ENCODE measurements around the gene C1QTNF3.
A peak's percentile ranks its signal among the peaks of the same experiment; 100 is the strongest.

C1QTNF3 gene

GRCh38 chr5:34045996-34046395 lies 3.0 kb upstream of the C1QTNF3 start:
- TF ChIP-seq, protein P1, sequence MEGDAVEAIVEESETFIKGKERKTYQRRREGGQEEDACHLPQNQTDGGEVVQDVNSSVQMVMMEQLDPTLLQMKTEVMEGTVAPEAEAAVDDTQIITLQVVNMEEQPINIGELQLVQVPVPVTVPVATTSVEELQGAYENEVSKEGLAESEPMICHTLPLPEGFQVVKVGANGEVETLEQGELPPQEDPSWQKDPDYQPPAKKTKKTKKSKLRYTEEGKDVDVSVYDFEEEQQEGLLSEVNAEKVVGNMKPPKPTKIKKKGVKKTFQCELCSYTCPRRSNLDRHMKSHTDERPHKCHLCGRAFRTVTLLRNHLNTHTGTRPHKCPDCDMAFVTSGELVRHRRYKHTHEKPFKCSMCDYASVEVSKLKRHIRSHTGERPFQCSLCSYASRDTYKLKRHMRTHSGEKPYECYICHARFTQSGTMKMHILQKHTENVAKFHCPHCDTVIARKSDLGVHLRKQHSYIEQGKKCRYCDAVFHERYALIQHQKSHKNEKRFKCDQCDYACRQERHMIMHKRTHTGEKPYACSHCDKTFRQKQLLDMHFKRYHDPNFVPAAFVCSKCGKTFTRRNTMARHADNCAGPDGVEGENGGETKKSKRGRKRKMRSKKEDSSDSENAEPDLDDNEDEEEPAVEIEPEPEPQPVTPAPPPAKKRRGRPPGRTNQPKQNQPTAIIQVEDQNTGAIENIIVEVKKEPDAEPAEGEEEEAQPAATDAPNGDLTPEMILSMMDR (IDR thresholded peaks at IDR 0.05; ENCODE audit: insufficient read depth, low read depth, low read length, missing control alignments): no peak
- no peak for DNase-seq (ENCODE audit: low read depth)
- H3K4me3 ChIP-seq (ENCODE audit: low read depth, low read length): no peak overlapping the region

DNA sequence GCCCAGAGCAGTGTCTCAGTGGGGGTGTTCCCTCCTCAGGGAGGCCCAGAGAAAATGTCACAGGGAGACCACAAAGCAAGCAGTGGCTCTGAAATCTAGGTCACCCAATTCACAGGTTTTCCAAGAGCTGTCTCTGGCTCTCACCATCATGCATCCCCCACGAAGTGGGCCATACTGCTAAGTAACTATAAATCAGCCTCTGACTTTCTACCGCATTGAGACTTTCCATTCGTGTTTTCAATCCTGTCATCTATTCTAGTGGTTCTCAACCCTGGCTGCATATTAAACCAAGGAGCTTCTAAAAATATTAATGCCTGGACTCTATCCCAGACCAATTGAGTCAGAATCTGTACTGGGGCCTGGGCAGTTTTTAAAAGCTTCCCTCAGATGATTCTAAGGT lies 2.0 kb upstream of the C1QTNF3 start:
- DNase-seq (ENCODE audit: low read depth): no peak
- TF ChIP-seq, protein P1 (IDR thresholded peaks at IDR 0.05; ENCODE audit: insufficient read depth, low read depth, low read length, missing control alignments): no peak
- no peak overlapping the region for H3K4me3 ChIP-seq (ENCODE audit: low read depth, low read length)

- DNase-seq (ENCODE audit: low read depth): no peak
- TF ChIP-seq, protein P1 (IDR thresholded peaks at IDR 0.05; ENCODE audit: insufficient read depth, low read depth, low read length, missing control alignments): no peak
Measured at GRCh38 chr5:34042321-34042720, 692 bp downstream of the C1QTNF3 start.

DNA sequence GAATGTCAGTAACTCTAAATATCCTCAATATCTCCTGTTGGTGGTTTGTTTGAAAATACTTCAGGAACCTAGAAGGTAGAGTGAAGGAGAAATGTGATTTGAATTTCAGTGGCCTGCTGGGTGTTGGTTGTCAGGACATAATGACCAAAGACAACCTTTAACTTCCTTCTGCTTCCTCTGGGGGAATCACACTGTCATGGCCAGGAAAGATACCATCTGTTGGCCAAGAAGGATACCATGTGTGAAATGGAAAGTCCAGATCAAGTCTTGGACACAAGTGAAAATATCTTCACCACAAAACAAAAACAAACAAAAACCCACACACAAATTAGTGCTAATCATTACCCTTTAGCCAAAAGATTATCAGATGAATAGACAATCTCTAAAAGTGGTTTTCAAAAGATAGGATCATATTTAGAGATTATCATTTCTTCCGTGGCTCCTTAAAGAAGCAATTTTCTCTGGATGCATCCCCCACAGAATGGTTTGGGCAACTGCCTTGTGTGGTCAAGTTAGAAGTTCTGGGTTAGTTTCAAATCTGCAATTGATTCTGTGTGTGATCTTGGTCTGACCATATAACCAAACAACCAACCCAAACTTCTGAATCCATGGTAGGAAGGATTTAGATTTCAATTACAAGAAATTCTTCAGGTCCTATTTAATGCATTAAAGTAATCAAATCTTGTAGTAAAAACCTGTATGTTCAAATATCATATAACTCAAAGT lies 1.6 kb downstream of the C1QTNF3 start:
- DNase-seq (ENCODE audit: low read depth): peak; percentile 11
- no peak overlapping the region for H3K4me3 ChIP-seq (ENCODE audit: low read depth, low read length)
- TF ChIP-seq, protein P1 (IDR thresholded peaks at IDR 0.05; ENCODE audit: insufficient read depth, low read depth, low read length, missing control alignments): no peak

More at GRCh38 chr5:34042321-34042720, 692 bp downstream of the C1QTNF3 start:
- H3K4me3 ChIP-seq (ENCODE audit: low read depth, low read length): no peak overlapping the region

- TF ChIP-seq, protein P1 (IDR thresholded peaks at IDR 0.05; ENCODE audit: insufficient read depth, low read depth, low read length, missing control alignments): no peak
- no peak for DNase-seq (ENCODE audit: low read depth)
- H3K4me3 ChIP-seq (ENCODE audit: low read depth, low read length): no peak overlapping the region
Measured at GRCh38 chr5:34040472-34040871, 2.5 kb downstream of the C1QTNF3 start.

DNA sequence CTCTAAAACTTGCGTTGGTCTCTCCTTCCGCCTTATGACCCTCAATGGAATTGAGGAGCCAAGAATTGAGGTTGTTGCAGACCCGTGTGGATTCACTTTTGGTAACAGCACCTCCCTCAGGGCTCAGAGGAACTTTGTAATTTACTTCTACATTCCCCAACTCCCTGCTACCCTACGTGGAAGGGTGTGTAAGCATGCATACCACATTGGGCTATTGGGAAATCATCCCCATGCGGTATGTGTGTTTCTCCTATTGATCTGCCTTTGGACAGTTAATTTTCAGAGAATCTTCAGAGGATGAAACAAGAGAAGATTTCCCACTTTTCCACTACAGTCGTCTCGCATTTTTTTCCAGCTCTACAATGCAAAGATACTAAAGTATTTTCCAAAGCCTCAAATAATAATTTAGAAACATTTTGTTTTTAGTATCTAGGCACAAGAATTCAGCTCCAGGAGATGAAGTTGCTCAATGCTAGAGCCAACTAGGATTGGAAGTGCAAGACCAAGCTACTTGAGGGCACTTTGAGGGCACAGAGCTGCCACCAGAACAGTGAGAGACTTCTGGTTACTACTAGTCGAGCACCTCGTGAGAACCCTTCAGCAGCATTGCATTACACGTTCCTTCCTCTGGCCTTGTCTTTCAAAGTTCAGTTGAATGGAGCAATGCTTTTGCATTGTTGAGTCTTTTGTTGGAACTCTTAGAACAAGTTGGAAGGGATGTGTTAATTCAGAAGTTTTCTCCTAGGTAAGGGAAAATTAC lies 3.4 kb downstream of the C1QTNF3 start:
- TF ChIP-seq, protein P1 (IDR thresholded peaks at IDR 0.05; ENCODE audit: insufficient read depth, low read depth, low read length, missing control alignments): no peak
- H3K4me3 ChIP-seq (ENCODE audit: low read depth, low read length): no peak overlapping the region
- no peak for DNase-seq (ENCODE audit: low read depth)
